ENCODE results near the gene ATP11C. TPM values are rescaled to one million over a fixed set of nuclear protein-coding genes. Genes with fewer than 3 reads are reported as not detected.
"Not testable (repeated sequence)": the region's sequence is repeated elsewhere in the genome, so short reads cannot be mapped to it uniquely, and the experiment has no call there.

Gene ATP11C
- total RNA-seq, 2 donors from 2014 or later, result 23.2 to 28.3 TPM

- Histone ChIP-seq H3K27me3 (replicated peaks; ENCODE audit: insufficient read depth) (no peaks in the 10 kb centered on the region), H3K9me3 (no peaks in the 10 kb centered on the region), H3K36me3 (no peaks in the 10 kb centered on the region), H3K4me1 (replicated peaks) (no peaks in the 10 kb centered on the region), H3K27ac (no peak overlapping the region), H3K4me3 (no peak overlapping the region)
- intact Hi-C loops (cut with DNase I), result no loop called here
- no peak for DNase-seq (ENCODE audit: low spot score)
- WGBS, result 48% methylated on average over 2 of the region's 2 CpGs
- TF ChIP-seq POLR2AphosphoS5 (IDR thresholded peaks at IDR 0.05) (no peak), POLR2A (IDR thresholded peaks at IDR 0.05) (no peak)
- TF ChIP-seq, protein P1, sequence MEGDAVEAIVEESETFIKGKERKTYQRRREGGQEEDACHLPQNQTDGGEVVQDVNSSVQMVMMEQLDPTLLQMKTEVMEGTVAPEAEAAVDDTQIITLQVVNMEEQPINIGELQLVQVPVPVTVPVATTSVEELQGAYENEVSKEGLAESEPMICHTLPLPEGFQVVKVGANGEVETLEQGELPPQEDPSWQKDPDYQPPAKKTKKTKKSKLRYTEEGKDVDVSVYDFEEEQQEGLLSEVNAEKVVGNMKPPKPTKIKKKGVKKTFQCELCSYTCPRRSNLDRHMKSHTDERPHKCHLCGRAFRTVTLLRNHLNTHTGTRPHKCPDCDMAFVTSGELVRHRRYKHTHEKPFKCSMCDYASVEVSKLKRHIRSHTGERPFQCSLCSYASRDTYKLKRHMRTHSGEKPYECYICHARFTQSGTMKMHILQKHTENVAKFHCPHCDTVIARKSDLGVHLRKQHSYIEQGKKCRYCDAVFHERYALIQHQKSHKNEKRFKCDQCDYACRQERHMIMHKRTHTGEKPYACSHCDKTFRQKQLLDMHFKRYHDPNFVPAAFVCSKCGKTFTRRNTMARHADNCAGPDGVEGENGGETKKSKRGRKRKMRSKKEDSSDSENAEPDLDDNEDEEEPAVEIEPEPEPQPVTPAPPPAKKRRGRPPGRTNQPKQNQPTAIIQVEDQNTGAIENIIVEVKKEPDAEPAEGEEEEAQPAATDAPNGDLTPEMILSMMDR (IDR thresholded peaks at IDR 0.05), result no peak
Observed at GRCh38 chrX:139844163-139844562, 88.7 kb downstream of the ATP11C start.

GRCh38 chrX:139842326-139843185 lies 90.3 kb downstream of the ATP11C start:
- intact Hi-C loops (cut with DNase I), result no loop called here
- no peak overlapping the region for H3K27ac ChIP-seq
- H3K27me3 ChIP-seq (replicated peaks; ENCODE audit: insufficient read depth), result no peaks in the 10 kb centered on the region
- no peaks in the 10 kb centered on the region for H3K9me3 ChIP-seq
- H3K4me1 ChIP-seq (replicated peaks), result no peaks in the 10 kb centered on the region
- 74% methylated on average over 8 of the region's 8 CpGs for WGBS
- DNase-seq (ENCODE audit: low spot score), result no peak
- no peak for TF ChIP-seq POLR2AphosphoS5 (IDR thresholded peaks at IDR 0.05)
- TF ChIP-seq POLR2A (IDR thresholded peaks at IDR 0.05), result no peak
- TF ChIP-seq, protein P1 (IDR thresholded peaks at IDR 0.05), result no peak
- H3K4me3 ChIP-seq, result no peak overlapping the region
- H3K36me3 ChIP-seq, result no peaks in the 10 kb centered on the region

DNA sequence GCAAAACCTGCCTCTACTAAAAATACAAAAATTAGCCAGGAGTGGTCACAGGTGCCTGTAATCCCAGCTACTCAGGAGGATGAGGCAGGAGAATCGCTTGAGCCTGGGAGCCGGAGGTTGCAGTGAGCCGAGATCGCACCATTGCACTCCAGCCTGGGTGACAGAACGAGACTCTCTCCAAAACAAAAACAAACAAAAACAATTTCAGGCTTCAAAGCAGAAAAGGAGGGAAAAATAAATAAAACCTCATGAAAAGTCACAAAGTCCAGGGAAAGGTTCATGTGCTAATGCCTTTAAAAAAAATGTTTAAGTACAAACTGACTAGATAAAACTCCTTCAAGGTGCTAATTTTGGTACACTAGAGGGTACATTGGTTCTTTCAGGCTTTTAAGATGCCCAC lies 96.5 kb downstream of the ATP11C start:
- H3K27ac ChIP-seq, result not testable (repeated sequence)

DNA sequence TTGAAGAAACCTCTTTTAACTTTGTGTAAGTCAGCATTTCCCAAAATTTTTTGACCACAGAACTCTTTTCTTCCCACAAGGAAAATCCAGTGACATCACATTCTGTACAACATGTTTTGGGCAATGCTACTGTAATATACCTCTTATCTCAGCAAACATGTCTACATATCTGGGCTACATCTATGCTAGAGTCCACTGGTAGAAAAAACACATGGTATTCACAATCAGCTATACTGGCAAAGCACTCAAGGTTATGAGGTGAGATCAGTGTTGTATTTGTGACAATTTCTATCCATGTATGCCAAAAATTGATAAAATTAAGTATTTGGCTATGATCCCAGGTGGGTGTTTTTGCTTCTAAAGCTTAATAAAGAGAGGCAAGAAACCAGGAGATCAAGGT lies 98.0 kb downstream of the ATP11C start:
- DNase-seq (ENCODE audit: low spot score), result no peak
- Histone ChIP-seq H3K36me3 (no peaks in the 10 kb centered on the region), H3K4me3 (no peak overlapping the region), H3K4me1 (replicated peaks) (no peaks in the 10 kb centered on the region), H3K27me3 (replicated peaks; ENCODE audit: insufficient read depth) (no peaks in the 10 kb centered on the region), H3K9me3 (no peaks in the 10 kb centered on the region), H3K27ac (no peak overlapping the region)
- intact Hi-C loops (cut with DNase I), result no loop called here
- TF ChIP-seq POLR2AphosphoS5 (IDR thresholded peaks at IDR 0.05) (no peak), POLR2A (IDR thresholded peaks at IDR 0.05) (no peak)
- TF ChIP-seq, protein P1 (IDR thresholded peaks at IDR 0.05), result no peak

More for the DNA sequence above, 96.5 kb downstream of the ATP11C start:
- H3K36me3 ChIP-seq; DNase-seq (ENCODE audit: low spot score); H3K9me3 ChIP-seq; H3K27me3 ChIP-seq (replicated peaks; ENCODE audit: insufficient read depth); H3K4me3 ChIP-seq; H3K4me1 ChIP-seq (replicated peaks); intact Hi-C loops (cut with DNase I): not testable (repeated sequence)
- WGBS, result 93% methylated on average over 5 of the region's 5 CpGs

GRCh38 chrX:139832718-139833309 lies 100.0 kb downstream of the ATP11C start:
- no peak overlapping the region for H3K27ac ChIP-seq
- DNase-seq (ENCODE audit: low spot score), result no peak
- H3K27me3 ChIP-seq (replicated peaks; ENCODE audit: insufficient read depth), result no peaks in the 10 kb centered on the region
- no peak overlapping the region for H3K4me3 ChIP-seq
- H3K9me3 ChIP-seq, result no peaks in the 10 kb centered on the region
- WGBS, result 24% methylated on average over 3 of the region's 3 CpGs
- TF ChIP-seq POLR2AphosphoS5 (IDR thresholded peaks at IDR 0.05), result no peak
- TF ChIP-seq, protein P1 (IDR thresholded peaks at IDR 0.05), result no peak
- no peak for TF ChIP-seq POLR2A (IDR thresholded peaks at IDR 0.05)
- H3K36me3 ChIP-seq, result no peaks in the 10 kb centered on the region
- intact Hi-C loops (cut with DNase I), result no loop called here
- no peaks in the 10 kb centered on the region for H3K4me1 ChIP-seq (replicated peaks)
